Measurements from ENCODE around the gene CSGALNACT2. TPM values are rescaled to one million over a fixed set of nuclear protein-coding genes. Genes with fewer than 3 reads are reported as not detected.

Gene CSGALNACT2
- total and polyA plus RNA-seq, 10 of the 15 experiments (the other 5 are each of a cell fraction or from before 2014, with no cell fraction given): 2.5 to 12.6 (median 8.7) TPM

GRCh38 chr10:43192884-43193283 is 54.6 kb downstream of the CSGALNACT2 start:
- RAD21 ChIA-PET (ENCODE audit: unreplicated experiment): no interaction called here
- FAIRE-seq (no peak), ATAC-seq (no peak), DNase-seq (ENCODE audit: low read depth, low spot score) (no peak)
- POLR2A ChIA-PET: no interaction called here
- Histone ChIP-seq H3K27me3 (replicated peaks in 1 of 2; ENCODE audit: control insufficient read depth in 2 of 2, insufficient read depth in 2 of 2, low read length in 1 of 2) (no peaks in the 10 kb centered on the region), H2AFZ (ENCODE audit: control insufficient read depth, low read depth, low read length) (no peak overlapping the region), H3K9me3 (replicated peaks; ENCODE audit: control insufficient read depth, insufficient read depth, low read length) (no peaks in the 10 kb centered on the region), H3K79me2 (ENCODE audit: control insufficient read depth, insufficient read depth, low read length) (no peaks in the 10 kb centered on the region), H3K27ac (ENCODE audit: control insufficient read depth, insufficient read depth) (no peak overlapping the region), H4K20me1 (ENCODE audit: control insufficient read depth, insufficient read depth) (no peaks in the 10 kb centered on the region), H3K4me2 (ENCODE audit: control insufficient read depth, insufficient read depth) (no peak overlapping the region), H3K4me3 (no peak overlapping the region), H3K9ac (ENCODE audit: control insufficient read depth, insufficient read depth, low read length) (no peak overlapping the region), H3K4me1 (ENCODE audit: control insufficient read depth, insufficient read depth, low read length) (no peaks in the 10 kb centered on the region), H3K36me3 (ENCODE audit: control insufficient read depth in 2 of 2, insufficient read depth in 2 of 2, low read length in 1 of 2) (no peaks in the 10 kb centered on the region)
- SMC1A ChIA-PET (ENCODE audit: uncharacterized antibody, unreplicated experiment): no interaction called here
- in situ Hi-C loops (cut with MboI): no loop called here
- WGBS (ENCODE audit: insufficient coverage, insufficient replicate concordance, low lambda C conversion rate, missing lambda C conversion rate): 77% methylated on average over 9 of the region's 9 CpGs
- BruUV-seq (replicated peaks): no TSS peak
- intact Hi-C loops (cut with micrococcal nuclease; ENCODE audit: unreplicated experiment): no loop called here
- TF ChIP-seq STAT3 (IDR thresholded peaks at IDR 0.05; ENCODE audit: low read depth, low read length) (no peak), HDGF (IDR thresholded peaks at IDR 0.05) (no peak), ZNF217 (IDR thresholded peaks at IDR 0.05) (no peak), RELB (IDR thresholded peaks at IDR 0.05; ENCODE audit: low read depth) (no peak), NFYB (IDR thresholded peaks at IDR 0.05; ENCODE audit: insufficient read depth, low read depth, low read length) (no peak), IRF3 (IDR thresholded peaks at IDR 0.05) (no peak), ZNF24 (IDR thresholded peaks at IDR 0.05) (no peak), POLR2AphosphoS2 (IDR thresholded peaks at IDR 0.05; ENCODE audit: low read depth, low read length) (no peak), SKIL (IDR thresholded peaks at IDR 0.05; ENCODE audit: low read depth, poor library complexity, severe bottlenecking) (no peak), ZNF207 (IDR thresholded peaks at IDR 0.05; ENCODE audit: borderline replicate concordance) (no peak), CEBPB (IDR thresholded peaks at IDR 0.05; ENCODE audit: borderline replicate concordance in 1 of 2, low read depth in 2 of 2, low read length in 2 of 2) (no peak), RB1 (IDR thresholded peaks at IDR 0.05; ENCODE audit: borderline replicate concordance) (no peak), STAT1 (conservative IDR thresholded peaks at IDR 0.05) (no peak), CBX5 (IDR thresholded peaks at IDR 0.05; ENCODE audit: low read depth) (no peak)
- CTCF ChIA-PET: interaction anchor here (1.1 to 1.9 kb wide), 2 partner anchors 10 to 13 kb away, joined by 3 to 9 read pairs; no protein-coding TSS in a partner anchor
